Measurements from ENCODE around the gene TRMT44. TPM values are rescaled to one million over a fixed set of nuclear protein-coding genes. Genes with fewer than 3 reads are reported as not detected.
A peak's percentile ranks its signal among the peaks of the same experiment; 100 is the strongest.

Gene TRMT44
- total RNA-seq, 1 donor from 2014 or later, result 41.2 TPM

- no peak for TF ChIP-seq CTCF (IDR thresholded peaks at IDR 0.05; ENCODE audit: unreplicated experiment)
- Mint-ChIP-seq H3K36me3 (peaks cover 22% of the 10 kb centered on the region), H3K4me3 (no peak overlapping the region), H3K27ac (no peak overlapping the region), H3K27me3 (ENCODE audit: low read depth) (no peaks in the 10 kb centered on the region), H3K9me3 (no peaks in the 10 kb centered on the region), H3K4me1 (peaks cover 11% of the 10 kb centered on the region)
- DNase-seq (ENCODE audit: low spot score in 2 of 2, unreplicated experiment in 2 of 2), result no peak
Measured at GRCh38 chr4:8399298-8399697, 41.3 kb upstream of the TRMT44 start.

GRCh38 chr4:8400632-8401325, 39.8 kb upstream of the TRMT44 start:
- H3K9me3 Mint-ChIP-seq, result no peaks in the 10 kb centered on the region
- H3K36me3 Mint-ChIP-seq, result peaks cover 32% of the 10 kb centered on the region
- TF ChIP-seq CTCF (IDR thresholded peaks at IDR 0.05; ENCODE audit: unreplicated experiment), result no peak

GRCh38 chr4:8401665-8402064, 38.9 kb upstream of the TRMT44 start:
- no peak for DNase-seq (ENCODE audit: low spot score in 2 of 2, unreplicated experiment in 2 of 2)
- H3K4me3 Mint-ChIP-seq, result no peak overlapping the region
- peaks cover 36% of the 10 kb centered on the region for H3K36me3 Mint-ChIP-seq
- peaks cover 5% of the 10 kb centered on the region for H3K9me3 Mint-ChIP-seq
- no peak overlapping the region for H3K27ac Mint-ChIP-seq
- TF ChIP-seq CTCF (IDR thresholded peaks at IDR 0.05; ENCODE audit: unreplicated experiment), result no peak
- H3K27me3 Mint-ChIP-seq (ENCODE audit: low read depth), result no peaks in the 10 kb centered on the region
- peaks cover 8% of the 10 kb centered on the region for H3K4me1 Mint-ChIP-seq

More at GRCh38 chr4:8400632-8401325, 39.8 kb upstream of the TRMT44 start:
- Mint-ChIP-seq H3K4me1 (peaks cover 8% of the 10 kb centered on the region), H3K27me3 (ENCODE audit: low read depth) (no peaks in the 10 kb centered on the region), H3K4me3 (no peak overlapping the region), H3K27ac (no peak overlapping the region)
- DNase-seq (ENCODE audit: low spot score in 2 of 2, unreplicated experiment in 2 of 2), result no peak

GRCh38 chr4:8402181-8402597, 38.4 kb upstream of the TRMT44 start:
- Mint-ChIP-seq H3K9me3 (peaks cover 5% of the 10 kb centered on the region), H3K4me3 (no peak overlapping the region), H3K36me3 (peaks cover 39% of the 10 kb centered on the region), H3K27me3 (ENCODE audit: low read depth) (no peaks in the 10 kb centered on the region), H3K27ac (no peak overlapping the region), H3K4me1 (peaks cover 8% of the 10 kb centered on the region)
- no peak for DNase-seq (ENCODE audit: low spot score in 2 of 2, unreplicated experiment in 2 of 2)
- no peak for TF ChIP-seq CTCF (IDR thresholded peaks at IDR 0.05; ENCODE audit: unreplicated experiment)

GRCh38 chr4:8402640-8403039, 37.9 kb upstream of the TRMT44 start:
- peaks cover 5% of the 10 kb centered on the region for H3K9me3 Mint-ChIP-seq
- no peak for DNase-seq (ENCODE audit: low spot score in 2 of 2, unreplicated experiment in 2 of 2)
- H3K36me3 Mint-ChIP-seq, result peaks cover 42% of the 10 kb centered on the region
- TF ChIP-seq CTCF (IDR thresholded peaks at IDR 0.05; ENCODE audit: unreplicated experiment), result no peak
- no peaks in the 10 kb centered on the region for H3K27me3 Mint-ChIP-seq (ENCODE audit: low read depth)
- no peak overlapping the region for H3K4me3 Mint-ChIP-seq
- peaks cover 8% of the 10 kb centered on the region for H3K4me1 Mint-ChIP-seq
- H3K27ac Mint-ChIP-seq, result peak overlapping the region; percentile 86

Data from mesothelial cell of epicardium (in vitro differentiated cells).